ENCODE results near the gene C1orf159. TPM values are rescaled to one million over a fixed set of nuclear protein-coding genes. Genes with fewer than 3 reads are reported as not detected.

C1orf159 gene
- total RNA-seq, 2 experiments from 2014 or later, result 20.0 to 22.1 TPM

DNA sequence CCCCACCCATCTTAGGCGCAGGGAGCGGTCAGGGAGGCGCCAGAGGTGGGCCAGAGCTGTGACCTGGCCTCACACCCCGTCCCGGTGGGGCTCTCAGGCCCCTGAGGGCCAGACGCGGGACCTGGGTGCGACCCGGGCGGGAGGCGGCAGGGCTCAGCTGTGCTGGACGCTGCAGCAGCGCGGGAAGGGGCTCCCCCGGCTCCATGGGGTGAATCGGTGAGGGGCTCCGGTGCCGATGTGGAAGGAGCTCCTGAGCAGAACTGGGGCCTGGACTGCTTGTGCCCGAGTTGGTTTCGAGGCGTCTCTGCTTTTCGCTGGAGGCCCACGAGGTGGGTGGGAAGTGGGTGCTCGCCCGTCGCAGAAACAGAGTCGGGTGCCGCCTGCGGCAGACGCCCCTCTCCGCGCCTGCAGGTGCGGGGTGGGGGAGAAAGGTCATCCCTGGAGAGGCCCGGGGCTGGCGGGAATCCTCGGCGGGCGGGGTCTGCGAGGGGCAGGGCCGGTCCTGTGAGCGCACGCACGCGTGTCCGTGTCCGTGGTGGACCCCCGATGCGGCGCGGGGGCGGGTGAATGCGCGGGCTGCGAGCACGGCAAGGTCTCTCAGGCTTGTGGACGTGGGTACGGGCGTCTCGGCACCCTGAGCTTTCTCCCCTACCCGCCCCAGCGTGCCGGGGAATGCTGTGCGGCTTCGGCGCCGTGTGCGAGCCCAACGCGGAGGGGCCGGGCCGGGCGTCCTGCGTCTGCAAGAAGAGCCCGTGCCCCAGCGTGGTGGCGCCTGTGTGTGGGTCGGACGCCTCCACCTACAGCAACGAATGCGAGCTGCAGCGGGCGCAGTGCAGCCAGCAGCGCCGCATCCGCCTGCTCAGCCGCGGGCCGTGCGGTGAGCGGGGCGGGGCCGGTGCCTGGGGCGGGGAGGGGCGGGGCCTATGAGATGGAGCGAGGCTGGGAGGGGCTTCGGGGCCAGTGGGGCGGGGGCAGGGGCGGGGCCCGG, 75.6 kb downstream of the C1orf159 start:
- ChIA-PET POLR2A (interaction anchor here (1.1 to 2.8 kb wide), 2 partner anchors 19 to 23 kb away, joined by 3 to 18 read pairs; no protein-coding TSS in a partner anchor), CTCF (interaction anchor here (2.2 to 4.0 kb wide), 4 partner anchors 21 to 27 kb away, joined by 6 to 32 read pairs (median 8); partner anchors contain the start of gene ISG15)

GRCh38 chr1:1039145-1039910, 76.6 kb downstream of the C1orf159 start:
- ChIA-PET CTCF (interaction anchor here (1.3 to 4.0 kb wide), 5 partner anchors 17 to 26 kb away, joined by 3 to 32 read pairs (median 6); partner anchors contain the start of gene ISG15), POLR2A (interaction anchor here (1.1 to 2.8 kb wide), 2 partner anchors 20 to 24 kb away, joined by 3 to 18 read pairs; no protein-coding TSS in a partner anchor)

DNA sequence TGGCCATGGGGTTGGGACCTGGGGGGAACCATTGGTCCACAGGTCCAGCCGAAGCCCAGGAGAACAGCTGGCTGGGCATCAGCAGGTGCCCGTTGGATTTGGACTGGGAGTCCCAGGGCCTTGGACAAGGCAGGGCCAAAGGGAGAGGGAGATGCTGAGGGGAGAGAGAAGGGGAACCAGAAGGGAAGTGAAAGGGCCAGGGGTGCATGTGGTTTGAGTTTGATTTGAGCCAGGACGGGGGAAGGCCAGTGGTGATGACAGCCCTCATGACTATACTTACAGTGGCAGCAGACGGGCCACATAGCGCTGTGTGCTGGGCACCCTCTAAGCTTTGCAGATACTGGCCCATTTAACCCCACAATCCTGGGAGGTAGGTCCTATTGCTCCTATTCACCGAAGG, 77.2 kb downstream of the C1orf159 start:
- ChIA-PET POLR2A (interaction anchor here (2.8 kb wide), 1 partner anchor 25 kb away, joined by 18 read pairs; no protein-coding TSS in a partner anchor), CTCF (interaction anchor here (1.3 to 4.0 kb wide), 2 partner anchors 17 to 24 kb away, joined by 3 to 32 read pairs; no protein-coding TSS in a partner anchor)

DNA sequence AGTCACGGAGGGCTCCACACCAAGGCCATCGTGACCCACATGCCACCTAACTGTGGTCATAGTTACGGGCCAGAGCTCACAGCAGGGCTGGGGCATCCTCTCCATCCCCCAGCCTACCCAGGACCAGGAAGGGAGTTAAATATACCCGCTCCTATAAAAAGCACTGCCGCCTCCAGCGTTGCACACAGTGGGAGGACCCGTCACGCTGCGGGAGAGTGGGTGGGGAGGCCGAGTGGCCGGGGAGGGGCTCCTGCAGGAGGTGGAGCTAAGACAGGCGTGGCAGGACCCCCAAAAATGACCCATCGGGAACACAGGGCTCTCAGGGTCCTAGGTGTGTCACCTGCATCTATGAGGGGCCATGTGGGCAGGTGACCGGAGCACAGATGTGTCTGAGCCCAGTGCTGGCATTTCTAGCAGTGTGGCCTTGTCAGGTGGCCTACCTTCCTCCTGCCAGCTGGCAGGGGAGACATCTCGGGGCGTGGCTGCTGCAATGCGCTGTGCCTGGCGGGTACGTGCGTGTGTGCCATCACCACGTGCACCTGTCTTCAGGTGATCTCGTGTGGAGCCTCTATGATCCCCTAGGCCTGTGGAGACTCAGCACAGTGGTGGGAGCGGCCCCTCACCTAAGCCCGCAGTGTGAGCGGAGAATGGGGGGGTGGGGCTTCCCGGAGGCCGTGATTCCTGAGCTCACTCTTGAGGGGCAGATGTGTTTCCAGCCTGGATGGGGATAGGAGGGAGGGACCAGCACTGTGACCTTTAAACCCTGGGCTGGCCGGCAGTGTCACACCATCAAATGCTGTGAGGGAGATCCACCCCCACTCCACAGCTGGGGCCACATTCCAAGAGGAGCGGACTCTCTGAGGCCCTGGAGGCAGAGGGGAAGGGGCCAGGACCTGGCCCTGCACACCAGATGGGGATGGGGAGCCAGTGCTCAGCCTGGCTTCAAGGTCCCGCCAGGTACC, 78.2 kb downstream of the C1orf159 start:
- ChIA-PET CTCF (interaction anchor here (1.3 to 4.0 kb wide), 3 partner anchors 15 to 26 kb away, joined by 3 to 32 read pairs (median 5); no protein-coding TSS in a partner anchor), POLR2A (no interaction called here)

GRCh38 chr1:1035291-1035943, 80.5 kb downstream of the C1orf159 start:
- ChIA-PET POLR2A (no interaction called here), CTCF (interaction anchor here (1.3 kb wide), 1 partner anchor 17 kb away, joined by 3 read pairs; no protein-coding TSS in a partner anchor)

DNA sequence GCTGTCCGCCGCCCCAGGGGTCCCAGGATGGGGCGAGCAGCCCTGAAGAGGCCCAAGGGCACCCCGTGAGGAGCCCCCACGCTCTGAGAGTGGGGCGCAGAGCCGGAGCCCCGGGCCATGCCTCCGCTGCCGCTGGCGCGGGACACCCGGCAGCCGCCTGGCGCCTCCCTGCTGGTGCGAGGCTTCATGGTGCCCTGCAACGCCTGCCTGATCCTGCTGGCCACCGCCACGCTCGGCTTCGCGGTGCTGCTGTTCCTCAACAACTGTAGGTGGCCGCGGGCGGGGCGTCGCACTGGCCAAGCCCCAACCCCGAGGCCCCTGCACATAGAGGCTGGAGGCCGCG, 81.5 kb downstream of the C1orf159 start:
- POLR2A ChIA-PET, result interaction anchor here (1.7 kb wide), 1 partner anchor 30 kb away, joined by 7 read pairs; no protein-coding TSS in a partner anchor

GRCh38 chr1:1033731-1034438, 82.0 kb downstream of the C1orf159 start:
- POLR2A ChIA-PET, result interaction anchor here (1.0 to 1.7 kb wide), 2 partner anchors 30 to 37 kb away, joined by 3 to 7 read pairs; no protein-coding TSS in a partner anchor
- CTCF ChIA-PET, result interaction anchor here (0.7 to 3.3 kb wide), 14 partner anchors 14 to 338 kb away, joined by 3 to 16 read pairs (median 4); partner anchors contain the start of gene ISG15

More for the DNA sequence above, 81.5 kb downstream of the C1orf159 start:
- CTCF ChIA-PET, result interaction anchor here (0.7 to 3.3 kb wide), 3 partner anchors 16 to 337 kb away, joined by 3 to 15 read pairs (median 4); no protein-coding TSS in a partner anchor

GRCh38 chr1:1033009-1033587, 82.8 kb downstream of the C1orf159 start:
- ChIA-PET POLR2A (interaction anchor here (0.8 to 1.7 kb wide), 3 partner anchors 30 to 37 kb away, joined by 3 to 7 read pairs (median 3); no protein-coding TSS in a partner anchor), CTCF (interaction anchor here (0.7 to 3.3 kb wide), 13 partner anchors 11 to 279 kb away, joined by 3 to 16 read pairs (median 5); partner anchors contain the start of gene ISG15)

GRCh38 chr1:1032424-1032823, 83.5 kb downstream of the C1orf159 start:
- CTCF ChIA-PET, result interaction anchor here (0.8 to 3.3 kb wide), 12 partner anchors 11 to 259 kb away, joined by 3 to 16 read pairs (median 5); partner anchors contain the start of genes ISG15 and TTLL10
- POLR2A ChIA-PET, result interaction anchor here (0.8 to 1.7 kb wide), 3 partner anchors 31 to 38 kb away, joined by 3 to 7 read pairs (median 3); no protein-coding TSS in a partner anchor

Other genes starting within 250 kb of the C1orf159 start
- not detected for gene SAMD11, start 192.2 kb downstream of the C1orf159 start, total RNA-seq
- 100 to 1,000 TPM; 180 to 192 TPM for gene NOC2L, start 156.8 kb downstream of the C1orf159 start, total RNA-seq
- gene KLHL17, start 155.5 kb downstream of the C1orf159 start, total RNA-seq, result 10 to 100 TPM; 33.6 to 37.2 TPM
- gene PLEKHN1, start 149.6 kb downstream of the C1orf159 start, total RNA-seq, result 1 to 10 TPM; 3.1 to 3.8 TPM
- gene PERM1, start 134.0 kb downstream of the C1orf159 start, total RNA-seq, result not detected
- under 1 TPM; 0.27 to 0.51 TPM for gene HES4, start 116.0 kb downstream of the C1orf159 start, total RNA-seq
- 10 to 100 TPM; 16.6 to 18.7 TPM for gene ISG15, start 102.6 kb downstream of the C1orf159 start, total RNA-seq
- gene AGRN, start 96.0 kb downstream of the C1orf159 start, total RNA-seq, result 10 to 100 TPM; 12.1 to 12.5 TPM
- not detected for gene RNF223, start 41.8 kb downstream of the C1orf159 start, total RNA-seq
- gene TTLL10, start 57.8 kb upstream of the C1orf159 start, total RNA-seq, result not detected
- gene TNFRSF18, start 90.5 kb upstream of the C1orf159 start, total RNA-seq, result 10 to 100 TPM; 79.2 to 80.8 TPM
- gene TNFRSF4, start 98.1 kb upstream of the C1orf159 start, total RNA-seq, result 100 to 1,000 TPM; 152 to 154 TPM
- 100 to 1,000 TPM; 142 to 147 TPM for gene SDF4, start 115.9 kb upstream of the C1orf159 start, total RNA-seq
- gene B3GALT6, start 116.1 kb upstream of the C1orf159 start, total RNA-seq, result 10 to 100 TPM; 22.4 to 23.0 TPM
- 1 to 10 TPM in 1 of 2 experiments, under 1 TPM in 1; 0.96 to 1.2 TPM for gene C1QTNF12, start 130.6 kb upstream of the C1orf159 start, total RNA-seq
- gene UBE2J2, start 157.8 kb upstream of the C1orf159 start, total RNA-seq, result 10 to 100 TPM; 76.5 to 80.1 TPM
- gene SCNN1D, start 164.3 kb upstream of the C1orf159 start, total RNA-seq, result 1 to 10 TPM; 3.1 to 4.7 TPM
- 10 to 100 TPM; 33.6 to 38.3 TPM for gene ACAP3, start 191.8 kb upstream of the C1orf159 start, total RNA-seq
- 10 to 100 TPM; 31.7 to 34.2 TPM for gene PUSL1, start 192.5 kb upstream of the C1orf159 start, total RNA-seq
- 100 to 1,000 TPM; 124 to 125 TPM for gene INTS11, start 208.6 kb upstream of the C1orf159 start, total RNA-seq
- 10 to 100 TPM; 15.6 to 16.0 TPM for gene CPTP, start 208.7 kb upstream of the C1orf159 start, total RNA-seq
- under 1 TPM; 0.17 to 0.27 TPM for gene TAS1R3, start 215.2 kb upstream of the C1orf159 start, total RNA-seq
- gene DVL1, start 233.3 kb upstream of the C1orf159 start, total RNA-seq, result 10 to 100 TPM; 43.8 to 45.2 TPM
- gene MXRA8, start 242.5 kb upstream of the C1orf159 start, total RNA-seq, result under 1 TPM; 0.29 to 0.55 TPM